Endodermal cell (in vitro differentiated cells): Measurements from ENCODE around the gene LGI4. TPM values are rescaled to one million over a fixed set of nuclear protein-coding genes. Genes with fewer than 3 reads are reported as not detected.

Source experiments
- DNase-seq: peaks from one replicate; pipeline ENCODE4 v3.0.0-alpha.2; 2017
- H3K27ac ChIP-seq: 2 replicates; pipeline ENCODE4 v1.5.1; 2013; ENCODE audit warnings: mild to moderate bottlenecking, low read depth, low read length, moderate library complexity
- H3K27me3 ChIP-seq: 2 replicates; pipeline ENCODE4 v1.6.1; 2013; ENCODE audit warnings: mild to moderate bottlenecking, low read length, moderate library complexity; ENCODE audit not compliant: insufficient read depth, control insufficient read depth, poor library complexity, severe bottlenecking
- H3K36me3 ChIP-seq: 2 replicates; pipeline ENCODE4 v1.7.0; 2013; ENCODE audit warnings: mild to moderate bottlenecking, low read length, moderate library complexity; ENCODE audit not compliant: control insufficient read depth, insufficient read depth
- H3K4me1 ChIP-seq: one replicate; pipeline ENCODE4 v1.7.0; 2013; ENCODE audit warnings: low read length; ENCODE audit not compliant: control insufficient read depth, insufficient read depth
- H3K4me3 ChIP-seq: 2 replicates; pipeline ENCODE4 v1.5.1; 2013; ENCODE audit warnings: mild to moderate bottlenecking, low read length, moderate library complexity
- H3K9ac ChIP-seq: 2 replicates; pipeline ENCODE4 v1.6.1; 2013; ENCODE audit warnings: mild to moderate bottlenecking, low read length, moderate library complexity; ENCODE audit not compliant: poor library complexity, severe bottlenecking; ENCODE audit errors: extremely low read depth
- H3K9me3 ChIP-seq: 2 replicates; pipeline ENCODE4 v1.6.1; 2013; ENCODE audit warnings: mild to moderate bottlenecking, low read length, moderate library complexity; ENCODE audit not compliant: control insufficient read depth
- H3K27ac Mint-ChIP-seq: 2 replicates; pipeline ENCODE4 v1.8.0; 2020; ENCODE audit warnings: mixed read lengths
- H3K27me3 Mint-ChIP-seq: 2 replicates; pipeline ENCODE4 v1.8.0; 2021; ENCODE audit warnings: mild to moderate bottlenecking, mixed read lengths; ENCODE audit not compliant: insufficient read depth
- H3K36me3 Mint-ChIP-seq: 2 replicates; pipeline ENCODE4 v1.8.0; 2020; ENCODE audit warnings: low read depth, mixed read lengths
- H3K4me1 Mint-ChIP-seq: 2 replicates; pipeline ENCODE4 v1.8.0; 2020; ENCODE audit warnings: mixed read lengths
- H3K4me3 Mint-ChIP-seq: 2 replicates; pipeline ENCODE4 v1.8.0; 2020; ENCODE audit warnings: mild to moderate bottlenecking, moderate library complexity, mixed read lengths
- H3K9me3 Mint-ChIP-seq: 2 replicates; pipeline ENCODE4 v1.8.0; 2020; ENCODE audit warnings: mild to moderate bottlenecking, mixed read lengths
- CTCF ChIP-seq: fragments of 200-600 bp; sonication (generic); conservative IDR thresholded peaks from 2 replicates; pipeline ENCODE4 v1.5.0; 2021; ENCODE audit warnings: antibody characterized with exemption, mild to moderate bottlenecking
- WGBS, 2 experiments: methylation state at CpG; one replicate each; pipeline versions ENCODE4 v1.1.5 to v1.1.7; 2013; ENCODE audit warnings: missing lambda C conversion rate in 2 of 2, mixed read lengths in 1 of 2; ENCODE audit not compliant: insufficient coverage in 1 of 2, insufficient read length in 1 of 2; 5-methylcytosine and 5-hydroxymethylcytosine counted together
- total RNA-seq, 2 donors: library from RNA; stranded (reverse); fragmentation: NEBNext Ultra II Directional in 1 of 2; extraction: Animal tissue kit (Norgen Biotek cat#: 25700) in 1 of 2; gene quantifications; 2 replicates in 1 of 2; 3 replicates in 1 of 2; pipeline ENCODE4 v1.2.1, GENCODE V29; 2021

Gene LGI4
- total RNA-seq, 2 donors from 2014 or later: 0.27 to 0.37 TPM

- DNase-seq: no peak
- H3K4me3 ChIP-seq: no peak overlapping the region
- H3K27ac ChIP-seq: no peak overlapping the region
- Mint-ChIP-seq H3K4me1 (peaks cover 4% of the 10 kb centered on the region), H3K27ac (no peak overlapping the region), H3K27me3 (peaks cover 31% of the 10 kb centered on the region), H3K4me3 (no peak overlapping the region), H3K9me3 (peaks cover 1% of the 10 kb centered on the region), H3K36me3 (peaks cover 23% of the 10 kb centered on the region)
- WGBS, 2 experiments: 94 to 95% methylated on average over 2 to 7 of the region's 7 CpGs
- no peak for TF ChIP-seq CTCF
- no peaks in the 10 kb centered on the region for H3K4me1 ChIP-seq
- H3K9ac ChIP-seq: no peak overlapping the region
- no peaks in the 10 kb centered on the region for H3K36me3 ChIP-seq
- H3K9me3 ChIP-seq: no peaks in the 10 kb centered on the region
- H3K27me3 ChIP-seq: peaks cover 27% of the 10 kb centered on the region
These were observed 21.8 kb upstream of the LGI4 start for GRCh38 chr19:35156673-35157014.

- peaks cover 1% of the 10 kb centered on the region for H3K9me3 Mint-ChIP-seq
- H3K4me1 Mint-ChIP-seq: peaks cover 6% of the 10 kb centered on the region
- TF ChIP-seq CTCF: no peak
- no peak for DNase-seq
- no peaks in the 10 kb centered on the region for H3K9me3 ChIP-seq
- H3K36me3 Mint-ChIP-seq: peaks cover 18% of the 10 kb centered on the region
- H3K4me3 Mint-ChIP-seq: peak overlapping the region; percentile 86
- no peaks in the 10 kb centered on the region for H3K36me3 ChIP-seq
- H3K27ac Mint-ChIP-seq: no peak overlapping the region
- peaks cover 35% of the 10 kb centered on the region for H3K27me3 Mint-ChIP-seq
- no peak overlapping the region for H3K4me3 ChIP-seq
- no peaks in the 10 kb centered on the region for H3K4me1 ChIP-seq
- peaks cover 27% of the 10 kb centered on the region for H3K27me3 ChIP-seq
- H3K9ac ChIP-seq: no peak overlapping the region
- WGBS, 2 experiments: 93 to 97% methylated on average over 4 to 6 of the region's 6 CpGs
- H3K27ac ChIP-seq: no peak overlapping the region
These were observed 21.3 kb upstream of the LGI4 start for GRCh38 chr19:35155981-35156672.

GRCh38 chr19:35155441-35155840, 20.6 kb upstream of the LGI4 start:
- Mint-ChIP-seq H3K9me3 (no peaks in the 10 kb centered on the region), H3K27me3 (peaks cover 36% of the 10 kb centered on the region), H3K4me3 (peak overlapping the region; percentile 86), H3K4me1 (peaks cover 6% of the 10 kb centered on the region), H3K36me3 (peaks cover 11% of the 10 kb centered on the region), H3K27ac (no peak overlapping the region)
- Histone ChIP-seq H3K4me1 (no peaks in the 10 kb centered on the region), H3K9ac (peak overlapping the region; percentile 15), H3K9me3 (no peaks in the 10 kb centered on the region), H3K27ac (no peak overlapping the region), H3K36me3 (no peaks in the 10 kb centered on the region), H3K27me3 (peaks cover 27% of the 10 kb centered on the region), H3K4me3 (peak overlapping the region; percentile 78)
- WGBS, 2 experiments: 39 to 42% methylated on average over 10 to 17 of the region's 17 CpGs
- TF ChIP-seq CTCF: no peak
- no peak for DNase-seq
